Osteoblast (primary cell): ENCODE results near the gene ZNF275. TPM values are rescaled to one million over a fixed set of nuclear protein-coding genes. Genes with fewer than 3 reads are reported as not detected.
"Not testable (repeated sequence)": the region's sequence is repeated elsewhere in the genome, so short reads cannot be mapped to it uniquely, and the experiment has no call there.

ENCODE experiments used
- DNase-seq: peaks from one replicate; pipeline ENCODE4 v3.0.0; 2011; ENCODE audit warnings: low spot score, mixed read lengths; ENCODE audit not compliant: insufficient read length; ENCODE audit errors: missing footprints
- H2AFZ ChIP-seq: 2 replicates; pipeline ENCODE4 v1.6.0; 2011; ENCODE audit warnings: mild to moderate bottlenecking, low read length
- H3K27ac ChIP-seq: 2 replicates; pipeline ENCODE4 v1.5.1; 2011; ENCODE audit warnings: mild to moderate bottlenecking, low read depth, low read length, moderate library complexity
- H3K27me3 ChIP-seq: 2 replicates; pipeline ENCODE4 v1.6.0; 2012; ENCODE audit warnings: mild to moderate bottlenecking, control low read depth, inconsistent platforms, low read length, moderate library complexity; ENCODE audit not compliant: insufficient read depth
- H3K36me3 ChIP-seq: 2 replicates; pipeline ENCODE4 v1.5.1; 2011; ENCODE audit warnings: mild to moderate bottlenecking, low read length, control low read depth, moderate library complexity; ENCODE audit not compliant: insufficient read depth
- H3K4me1 ChIP-seq: 2 replicates; pipeline ENCODE4 v1.5.1; 2011; ENCODE audit warnings: mild to moderate bottlenecking, low read length, control low read depth, moderate library complexity; ENCODE audit not compliant: insufficient read depth
- H3K4me2 ChIP-seq: 2 replicates; pipeline ENCODE4 v1.6.0; 2011; ENCODE audit warnings: mild to moderate bottlenecking, low read length; ENCODE audit not compliant: insufficient read depth
- H3K4me3 ChIP-seq: fragments of 200-600 bp; sonication (generic); 3 replicates; pipeline ENCODE4 v1.5.1; 2012; ENCODE audit warnings: mild to moderate bottlenecking, low read length, inconsistent platforms; ENCODE audit not compliant: insufficient read depth
- H3K79me2 ChIP-seq: 2 replicates; pipeline ENCODE4 v1.6.0; 2012; ENCODE audit warnings: mild to moderate bottlenecking, low read length, control low read depth, inconsistent platforms; ENCODE audit not compliant: insufficient read depth
- H3K9me3 ChIP-seq: 2 replicates; pipeline ENCODE4 v1.5.1; 2011; ENCODE audit warnings: low read depth, low read length, control low read depth
- H4K20me1 ChIP-seq: 2 replicates; pipeline ENCODE4 v1.6.0; 2012; ENCODE audit warnings: mild to moderate bottlenecking, low read length, control low read depth; ENCODE audit not compliant: insufficient read depth
- CTCF ChIP-seq: IDR thresholded peaks from 2 replicates; pipeline ENCODE4 v1.5.1; 2011; ENCODE audit warnings: mild to moderate bottlenecking, low read depth, low read length, moderate library complexity; ENCODE audit errors: extremely low read depth
- total RNA-seq: library from RNA; depleted of rRNA; stranded (reverse); fragments of >200 nt; gene quantifications from 2 replicates; pipeline ENCODE4 v1.2.3, GENCODE V29; 2012

Gene ZNF275
- total RNA-seq, 1 donor: 11.2 TPM

GRCh38 chrX:153384390-153384789 is 50.4 kb downstream of the ZNF275 start:
- Histone ChIP-seq H3K27me3 (no peaks in the 10 kb centered on the region), H3K9me3 (no peaks in the 10 kb centered on the region), H3K36me3 (no peaks in the 10 kb centered on the region), H3K4me2 (no peak overlapping the region), H3K27ac (no peak overlapping the region), H3K79me2 (no peaks in the 10 kb centered on the region), H4K20me1 (no peaks in the 10 kb centered on the region), H2AFZ (no peak overlapping the region), H3K4me3 (no peak overlapping the region), H3K4me1 (peaks cover 10% of the 10 kb centered on the region)
- DNase-seq: no peak
- no peak for TF ChIP-seq CTCF

DNA sequence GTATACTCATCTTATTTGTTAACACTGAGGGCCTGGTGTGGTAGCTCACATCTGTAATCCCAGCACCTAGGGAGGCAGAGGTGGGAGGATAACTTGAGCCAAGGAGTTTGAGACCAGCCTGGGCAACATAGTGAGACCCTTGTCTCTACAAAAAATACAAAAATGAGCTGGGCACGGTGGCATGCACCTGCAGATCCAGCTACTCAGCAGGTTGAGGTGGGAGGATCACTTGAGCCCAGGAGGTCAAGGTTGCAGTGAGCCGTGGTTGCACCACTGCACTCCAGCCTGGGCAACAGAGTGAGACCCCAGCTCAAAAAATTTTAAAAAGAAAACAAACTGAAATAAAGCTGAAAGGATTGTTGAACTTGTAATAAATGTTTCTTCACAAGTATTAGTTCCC is 51.0 kb downstream of the ZNF275 start:
- not testable (repeated sequence) for H3K4me2 ChIP-seq, H3K27ac ChIP-seq, H4K20me1 ChIP-seq, H3K36me3 ChIP-seq, DNase-seq, H2AFZ ChIP-seq, H3K4me1 ChIP-seq, H3K4me3 ChIP-seq, H3K9me3 ChIP-seq, H3K27me3 ChIP-seq, H3K79me2 ChIP-seq

DNA sequence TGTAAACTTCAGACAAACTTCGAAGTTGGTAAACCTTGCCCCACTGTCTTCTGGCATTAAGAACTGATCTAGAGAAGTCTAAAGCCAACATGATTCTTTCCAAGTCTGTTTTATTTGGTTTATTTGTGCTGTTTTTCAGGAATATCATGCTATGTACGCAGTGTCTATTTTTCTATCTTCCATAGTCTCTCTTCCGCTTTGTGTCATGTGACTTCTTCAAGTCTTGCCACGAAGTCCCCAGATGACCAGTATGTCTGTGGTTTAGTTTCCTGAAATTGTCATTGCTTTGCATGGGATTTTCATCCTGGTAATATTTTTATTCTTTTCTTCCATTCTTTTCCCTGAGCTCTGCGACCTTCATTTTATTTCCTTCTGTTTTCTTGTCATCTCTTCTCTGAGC is 52.1 kb downstream of the ZNF275 start:
- peak overlapping the region; percentile 27 for H3K4me2 ChIP-seq
- H3K4me1 ChIP-seq: peaks cover 10% of the 10 kb centered on the region
- H4K20me1 ChIP-seq: no peaks in the 10 kb centered on the region
- H2AFZ ChIP-seq: peak overlapping the region; percentile 67
- TF ChIP-seq CTCF: no peak
- no peak overlapping the region for H3K27ac ChIP-seq
- no peaks in the 10 kb centered on the region for H3K79me2 ChIP-seq
- no peaks in the 10 kb centered on the region for H3K9me3 ChIP-seq
- DNase-seq: peak; percentile 47
- no peaks in the 10 kb centered on the region for H3K27me3 ChIP-seq
- peak overlapping the region; percentile 25 for H3K4me3 ChIP-seq
- no peaks in the 10 kb centered on the region for H3K36me3 ChIP-seq

DNA sequence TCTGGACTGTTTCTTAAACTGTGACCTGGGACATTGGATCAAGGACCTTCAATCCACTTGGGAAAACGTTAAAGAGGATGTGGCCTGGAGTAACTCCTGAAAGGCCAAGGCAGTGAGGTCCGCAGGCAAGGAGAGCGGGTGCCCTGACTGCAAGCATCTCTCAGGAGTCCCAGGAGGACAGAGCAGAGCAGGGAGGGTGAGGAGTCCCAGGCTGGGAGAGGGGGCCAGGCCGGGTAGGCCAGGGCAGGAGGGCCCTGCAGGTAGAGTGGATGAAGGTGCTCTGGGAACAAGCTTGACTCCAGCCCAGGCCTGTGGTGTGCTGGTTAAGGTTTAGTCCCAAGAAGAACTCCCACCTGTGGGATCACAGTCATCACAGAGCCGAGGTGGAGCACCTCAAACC is 53.4 kb downstream of the ZNF275 start:
- H4K20me1 ChIP-seq: no peaks in the 10 kb centered on the region
- DNase-seq: peak; percentile 4
- no peaks in the 10 kb centered on the region for H3K36me3 ChIP-seq
- no peaks in the 10 kb centered on the region for H3K79me2 ChIP-seq
- H2AFZ ChIP-seq: no peak overlapping the region
- no peaks in the 10 kb centered on the region for H3K9me3 ChIP-seq
- no peak overlapping the region for H3K4me2 ChIP-seq
- H3K27me3 ChIP-seq: no peaks in the 10 kb centered on the region
- peaks cover 2% of the 10 kb centered on the region for H3K4me1 ChIP-seq
- H3K27ac ChIP-seq: no peak overlapping the region
- TF ChIP-seq CTCF: no peak
- H3K4me3 ChIP-seq: no peak overlapping the region
